Measurements from ENCODE around the gene E2F8.

The E2F8 gene

GRCh38 chr11:19241260-19242178 lies 774 bp upstream of the E2F8 start:
- Histone ChIP-seq H3K27ac (ENCODE audit: low read length) (no peak overlapping the region), H3K27me3 (ENCODE audit: control insufficient read depth, insufficient read depth, low read length) (peaks cover 16% of the 10 kb centered on the region; the same call in 1 of the 2 replicates), H3K9me3 (ENCODE audit: control insufficient read depth, insufficient read depth, low read length) (no peaks in the 10 kb centered on the region), H3K36me3 (ENCODE audit: control insufficient read depth, insufficient read depth, low read length) (0 out of 2 replicates have a peak, but pooled peaks cover 3% of the 10 kb centered on the region), H3K4me1 (ENCODE audit: control insufficient read depth, insufficient read depth, low read length) (no peaks in the 10 kb centered on the region), H3K4me3 (ENCODE audit: low read length) (peak overlapping the region; percentile 60)
- no peak for DNase-seq (ENCODE audit: low read depth, low spot score)
- WGBS (ENCODE audit: insufficient coverage, insufficient read length), result no CpG with 5 or more reads among the region's 92 CpGs

DNA sequence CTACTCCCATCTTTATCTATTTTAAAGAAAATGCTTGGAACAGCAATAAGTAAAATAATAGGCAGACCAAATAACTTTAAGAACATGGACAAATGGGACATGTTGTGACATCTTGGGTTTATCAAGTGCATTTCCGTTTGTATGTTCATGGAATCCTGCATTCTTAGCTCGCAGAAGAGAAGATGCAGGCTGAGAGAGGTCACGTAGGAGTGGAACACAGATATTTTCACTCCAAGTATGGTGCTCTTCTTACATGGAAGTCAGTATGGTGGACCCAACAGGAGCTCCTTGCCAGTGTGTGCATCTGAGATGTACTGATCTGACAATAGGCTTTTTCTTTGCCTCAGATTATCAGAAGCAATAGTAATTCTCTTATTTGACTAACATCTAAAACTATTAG lies 1.7 kb downstream of the E2F8 start:
- no peak overlapping the region for H3K27ac ChIP-seq (ENCODE audit: low read length)
- H3K4me3 ChIP-seq (ENCODE audit: low read length), result no peak overlapping the region
- peaks cover 14% of the 10 kb centered on the region; the same call in 1 of the 2 replicates for H3K27me3 ChIP-seq (ENCODE audit: control insufficient read depth, insufficient read depth, low read length)
- H3K36me3 ChIP-seq (ENCODE audit: control insufficient read depth, insufficient read depth, low read length), result peaks cover 3% of the 10 kb centered on the region; the same call in 1 of the 2 replicates
- H3K4me1 ChIP-seq (ENCODE audit: control insufficient read depth, insufficient read depth, low read length), result no peaks in the 10 kb centered on the region
- no peak for DNase-seq (ENCODE audit: low read depth, low spot score)
- no CpG with 5 or more reads among the region's 3 CpGs for WGBS (ENCODE audit: insufficient coverage, insufficient read length)
- no peaks in the 10 kb centered on the region for H3K9me3 ChIP-seq (ENCODE audit: control insufficient read depth, insufficient read depth, low read length)

DNA sequence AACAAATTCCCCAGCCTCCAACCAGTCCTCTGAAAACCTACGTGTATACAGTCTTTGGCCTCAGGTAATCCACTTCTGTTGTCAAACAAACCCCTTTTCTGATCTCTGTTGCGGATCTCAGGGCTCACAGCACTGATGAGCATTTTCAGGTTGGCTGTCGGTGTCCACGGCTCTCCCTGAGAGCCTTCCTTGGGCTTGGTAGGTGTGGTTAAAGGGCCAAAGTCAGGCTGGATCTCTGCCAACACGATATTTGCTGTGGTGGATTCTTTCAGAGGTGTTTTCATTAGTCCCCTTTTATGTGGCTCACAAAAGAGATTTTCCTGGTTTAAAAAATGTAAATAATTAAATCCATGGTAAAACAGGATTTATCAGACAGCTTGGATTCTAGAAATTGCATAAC lies 2.9 kb downstream of the E2F8 start:
- Histone ChIP-seq H3K27me3 (ENCODE audit: control insufficient read depth, insufficient read depth, low read length) (peaks cover 5% of the 10 kb centered on the region; the same call in 1 of the 2 replicates), H3K36me3 (ENCODE audit: control insufficient read depth, insufficient read depth, low read length) (peaks cover 6% of the 10 kb centered on the region; the same call in 1 of the 2 replicates), H3K9me3 (ENCODE audit: control insufficient read depth, insufficient read depth, low read length) (no peaks in the 10 kb centered on the region), H3K4me1 (ENCODE audit: control insufficient read depth, insufficient read depth, low read length) (no peaks in the 10 kb centered on the region), H3K4me3 (ENCODE audit: low read length) (no peak overlapping the region), H3K27ac (ENCODE audit: low read length) (no peak overlapping the region)
- no CpG with 5 or more reads among the region's 5 CpGs for WGBS (ENCODE audit: insufficient coverage, insufficient read length)
- no peak for DNase-seq (ENCODE audit: low read depth, low spot score)

DNA sequence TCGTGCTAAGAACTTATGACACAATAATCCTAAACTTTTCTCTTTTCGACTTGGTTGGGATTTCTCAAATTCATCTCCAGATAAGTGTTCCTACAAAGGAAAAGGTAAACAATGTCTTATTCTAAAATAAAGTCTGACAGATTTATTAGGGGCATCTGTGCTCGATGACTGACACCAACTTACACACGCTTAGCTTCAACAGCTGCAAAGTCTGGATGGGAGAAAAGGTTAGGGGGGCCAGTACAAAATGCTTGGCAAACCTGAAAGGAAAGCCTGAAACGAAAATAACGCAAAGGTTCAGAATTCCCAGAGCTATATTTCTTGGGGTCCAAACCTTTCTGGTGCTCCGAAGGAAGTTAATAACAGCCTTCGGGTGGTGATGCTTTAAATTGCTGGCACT lies 3.4 kb downstream of the E2F8 start:
- Histone ChIP-seq H3K4me1 (ENCODE audit: control insufficient read depth, insufficient read depth, low read length) (no peaks in the 10 kb centered on the region), H3K4me3 (ENCODE audit: low read length) (no peak overlapping the region), H3K9me3 (ENCODE audit: control insufficient read depth, insufficient read depth, low read length) (no peaks in the 10 kb centered on the region), H3K27ac (ENCODE audit: low read length) (no peak overlapping the region), H3K27me3 (ENCODE audit: control insufficient read depth, insufficient read depth, low read length) (peaks cover 1% of the 10 kb centered on the region; the same call in 1 of the 2 replicates), H3K36me3 (ENCODE audit: control insufficient read depth, insufficient read depth, low read length) (peaks cover 6% of the 10 kb centered on the region; the same call in 1 of the 2 replicates)
- WGBS (ENCODE audit: insufficient coverage, insufficient read length), result no CpG with 5 or more reads among the region's 8 CpGs
- DNase-seq (ENCODE audit: low read depth, low spot score), result no peak

- WGBS (ENCODE audit: insufficient coverage, insufficient read length), result no CpG with 5 or more reads among the region's 5 CpGs
- peaks cover 10% of the 10 kb centered on the region; the same call in 1 of the 2 replicates for H3K36me3 ChIP-seq (ENCODE audit: control insufficient read depth, insufficient read depth, low read length)
- no peak overlapping the region for H3K4me3 ChIP-seq (ENCODE audit: low read length)
- no peaks in the 10 kb centered on the region for H3K9me3 ChIP-seq (ENCODE audit: control insufficient read depth, insufficient read depth, low read length)
- H3K27ac ChIP-seq (ENCODE audit: low read length), result no peak overlapping the region
- no peaks in the 10 kb centered on the region for H3K4me1 ChIP-seq (ENCODE audit: control insufficient read depth, insufficient read depth, low read length)
- H3K27me3 ChIP-seq (ENCODE audit: control insufficient read depth, insufficient read depth, low read length), result no peaks in the 10 kb centered on the region
- no peak for DNase-seq (ENCODE audit: low read depth, low spot score)
Measured at GRCh38 chr11:19234231-19234817, 6.4 kb downstream of the E2F8 start.

GRCh38 chr11:19232910-19233503 lies 7.7 kb downstream of the E2F8 start:
- H3K27me3 ChIP-seq (ENCODE audit: control insufficient read depth, insufficient read depth, low read length), result no peaks in the 10 kb centered on the region
- H3K27ac ChIP-seq (ENCODE audit: low read length), result no peak overlapping the region
- H3K9me3 ChIP-seq (ENCODE audit: control insufficient read depth, insufficient read depth, low read length), result no peaks in the 10 kb centered on the region
- no peak for DNase-seq (ENCODE audit: low read depth, low spot score)
- peaks cover 10% of the 10 kb centered on the region; the same call in 1 of the 2 replicates for H3K36me3 ChIP-seq (ENCODE audit: control insufficient read depth, insufficient read depth, low read length)
- H3K4me3 ChIP-seq (ENCODE audit: low read length), result no peak overlapping the region
- WGBS (ENCODE audit: insufficient coverage, insufficient read length), result no CpG with 5 or more reads among the region's 6 CpGs
- no peaks in the 10 kb centered on the region for H3K4me1 ChIP-seq (ENCODE audit: control insufficient read depth, insufficient read depth, low read length)

DNA sequence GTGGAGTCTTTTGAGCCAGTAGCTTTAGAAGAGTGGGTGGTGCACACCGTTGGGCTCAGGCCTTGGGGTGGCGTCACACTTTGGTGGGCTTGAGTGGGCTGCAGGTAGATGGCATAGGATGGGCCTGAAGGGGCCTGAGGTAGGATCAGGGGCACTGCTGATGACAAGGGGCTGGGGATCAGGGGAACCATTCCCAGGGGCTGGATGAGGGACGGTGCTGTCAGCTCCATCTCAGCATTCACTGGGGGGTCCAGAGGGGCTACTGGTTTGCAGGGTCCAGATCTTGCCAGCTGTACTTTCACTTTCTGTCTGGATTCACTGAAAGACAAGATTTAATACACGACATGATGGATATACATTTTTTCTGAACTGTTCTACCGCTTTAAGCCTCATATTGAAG lies 11.1 kb downstream of the E2F8 start:
- DNase-seq (ENCODE audit: low read depth, low spot score), result no peak
- no peaks in the 10 kb centered on the region for H3K4me1 ChIP-seq (ENCODE audit: control insufficient read depth, insufficient read depth, low read length)
- peaks cover 14% of the 10 kb centered on the region; the same call in 1 of the 2 replicates for H3K36me3 ChIP-seq (ENCODE audit: control insufficient read depth, insufficient read depth, low read length)
- no peak overlapping the region for H3K27ac ChIP-seq (ENCODE audit: low read length)
- no peaks in the 10 kb centered on the region for H3K27me3 ChIP-seq (ENCODE audit: control insufficient read depth, insufficient read depth, low read length)
- WGBS (ENCODE audit: insufficient coverage, insufficient read length), result no CpG with 5 or more reads among the region's 5 CpGs
- no peak overlapping the region for H3K4me3 ChIP-seq (ENCODE audit: low read length)
- H3K9me3 ChIP-seq (ENCODE audit: control insufficient read depth, insufficient read depth, low read length), result no peaks in the 10 kb centered on the region

DNA sequence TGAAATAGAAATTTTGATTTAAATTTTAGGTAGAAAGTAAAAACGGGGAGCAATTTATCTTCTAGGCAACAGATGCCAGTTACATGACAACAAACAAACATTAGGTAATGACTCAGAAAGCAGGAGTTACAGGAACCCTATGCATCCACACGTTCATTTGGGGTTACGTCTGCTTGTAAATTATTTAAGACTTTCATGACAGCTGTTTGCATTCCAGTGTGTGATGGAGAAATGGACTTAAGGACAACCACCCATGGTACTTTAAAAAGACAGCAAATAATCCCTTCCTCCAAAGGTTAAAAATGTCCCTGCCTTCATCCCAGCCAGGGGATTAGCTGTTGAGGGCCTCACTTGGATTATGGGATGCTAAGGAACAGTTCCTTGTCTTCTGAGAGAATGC lies 11.8 kb downstream of the E2F8 start:
- WGBS (ENCODE audit: insufficient coverage, insufficient read length), result no CpG with 5 or more reads among the region's 3 CpGs
- Histone ChIP-seq H3K27me3 (ENCODE audit: control insufficient read depth, insufficient read depth, low read length) (no peaks in the 10 kb centered on the region), H3K9me3 (ENCODE audit: control insufficient read depth, insufficient read depth, low read length) (no peaks in the 10 kb centered on the region), H3K27ac (ENCODE audit: low read length) (no peak overlapping the region), H3K4me1 (ENCODE audit: control insufficient read depth, insufficient read depth, low read length) (no peaks in the 10 kb centered on the region), H3K36me3 (ENCODE audit: control insufficient read depth, insufficient read depth, low read length) (peaks cover 14% of the 10 kb centered on the region; the same call in 1 of the 2 replicates), H3K4me3 (ENCODE audit: low read length) (no peak overlapping the region)
- no peak for DNase-seq (ENCODE audit: low read depth, low spot score)

DNA sequence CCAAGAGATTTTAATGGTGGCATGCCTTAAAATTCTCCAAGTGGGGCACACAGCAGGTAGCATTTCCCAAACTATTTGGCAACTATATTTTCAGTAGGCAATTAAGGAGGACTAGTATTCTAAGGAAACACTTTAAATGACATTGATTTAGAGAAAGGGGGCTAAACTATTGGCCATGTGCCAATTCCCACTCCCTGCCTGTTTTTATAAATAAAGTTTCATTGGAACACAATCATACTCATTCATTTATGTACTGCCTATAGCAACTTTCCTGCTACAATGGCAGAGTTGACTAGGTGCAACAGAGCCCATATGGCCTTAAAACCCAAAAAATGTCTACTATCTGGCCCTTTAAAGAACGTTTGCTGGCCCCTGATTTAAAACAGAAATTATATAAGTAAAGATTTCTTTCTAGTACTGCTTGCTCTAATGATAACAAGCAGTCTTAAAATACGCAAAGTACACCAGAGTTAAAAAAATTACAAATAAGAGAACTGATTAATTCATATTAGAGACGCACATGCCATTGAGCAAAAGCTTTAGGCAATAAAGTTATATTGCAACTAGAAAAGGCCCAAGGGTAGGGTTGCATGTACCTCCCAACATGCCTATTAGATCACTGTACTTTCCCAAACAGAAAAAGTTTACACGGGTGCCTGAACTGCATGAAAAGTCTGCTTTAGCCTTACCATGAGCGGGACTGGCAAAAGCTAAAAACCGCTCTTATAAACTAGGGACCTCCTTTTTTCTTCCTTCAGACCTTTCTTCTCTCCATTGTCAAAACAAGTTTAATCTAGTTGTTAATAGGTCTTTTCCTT lies 14.2 kb downstream of the E2F8 start:
- no peak for DNase-seq (ENCODE audit: low read depth, low spot score)
- Histone ChIP-seq H3K4me1 (ENCODE audit: control insufficient read depth, insufficient read depth, low read length) (no peaks in the 10 kb centered on the region), H3K9me3 (ENCODE audit: control insufficient read depth, insufficient read depth, low read length) (no peaks in the 10 kb centered on the region), H3K27me3 (ENCODE audit: control insufficient read depth, insufficient read depth, low read length) (no peaks in the 10 kb centered on the region), H3K4me3 (ENCODE audit: low read length) (no peak overlapping the region), H3K36me3 (ENCODE audit: control insufficient read depth, insufficient read depth, low read length) (peaks cover 11% of the 10 kb centered on the region; the same call in 1 of the 2 replicates), H3K27ac (ENCODE audit: low read length) (no peak overlapping the region)
- WGBS (ENCODE audit: insufficient coverage, insufficient read length), result no CpG with 5 or more reads among the region's 6 CpGs

DNA sequence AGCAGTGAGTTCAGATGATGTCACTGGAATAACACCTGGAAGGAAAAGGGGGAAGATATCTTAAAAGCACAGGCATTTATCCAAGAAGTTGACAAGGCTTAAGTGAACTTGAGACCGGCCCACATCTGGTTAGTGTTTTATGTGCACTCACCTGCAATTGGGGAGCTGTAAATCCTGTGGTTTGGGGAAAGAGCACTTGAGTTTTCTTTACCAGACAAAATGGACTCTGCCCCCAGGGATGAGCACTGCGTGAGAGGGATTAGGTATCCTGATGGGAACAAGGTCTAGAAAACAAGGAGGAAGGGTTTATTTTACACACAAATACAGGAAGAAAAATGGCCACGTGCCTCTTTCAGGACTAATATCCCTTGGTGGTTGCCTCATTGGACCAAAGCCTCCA lies 15.2 kb downstream of the E2F8 start:
- no peak overlapping the region for H3K27ac ChIP-seq (ENCODE audit: low read length)
- H3K4me3 ChIP-seq (ENCODE audit: low read length), result no peak overlapping the region
- H3K27me3 ChIP-seq (ENCODE audit: control insufficient read depth, insufficient read depth, low read length), result no peaks in the 10 kb centered on the region
- H3K4me1 ChIP-seq (ENCODE audit: control insufficient read depth, insufficient read depth, low read length), result no peaks in the 10 kb centered on the region
- no CpG with 5 or more reads among the region's 3 CpGs for WGBS (ENCODE audit: insufficient coverage, insufficient read length)
- no peaks in the 10 kb centered on the region for H3K9me3 ChIP-seq (ENCODE audit: control insufficient read depth, insufficient read depth, low read length)
- H3K36me3 ChIP-seq (ENCODE audit: control insufficient read depth, insufficient read depth, low read length), result peaks cover 11% of the 10 kb centered on the region; the same call in 1 of the 2 replicates
- DNase-seq (ENCODE audit: low read depth, low spot score), result no peak
